AG20443 (cell line): ENCODE data around the gene MGLL.
A peak's percentile ranks its signal among the peaks of the same experiment; 100 is the strongest.

ENCODE experiments used
- DNase-seq: peaks from one replicate; pipeline ENCODE4 v3.0.0; 2012; ENCODE audit warnings: low spot score, mixed read lengths

MGLL gene

DNA sequence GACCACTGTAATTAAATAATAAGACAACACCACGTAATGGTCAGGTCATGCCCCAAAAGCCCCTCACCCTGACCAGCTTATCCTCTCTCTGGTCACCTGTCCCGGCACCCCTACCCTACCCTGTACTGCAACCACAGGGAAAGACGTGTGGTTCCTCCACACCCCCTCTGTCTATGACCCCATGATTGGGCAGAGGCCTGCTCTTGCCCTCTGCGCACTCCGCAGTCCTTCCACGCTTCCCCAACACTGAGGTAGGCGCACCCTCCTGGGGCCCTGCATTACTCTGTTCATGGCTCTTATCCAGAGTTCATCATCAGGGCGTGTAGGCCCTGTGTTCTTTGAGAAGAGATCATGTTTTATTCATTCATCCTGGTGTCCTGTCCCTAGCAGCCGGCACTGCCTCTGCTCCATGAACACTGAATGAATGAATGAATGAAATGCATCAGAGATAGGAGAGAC lies 33.8 kb downstream of the MGLL start:
- DNase-seq: no peak

DNA sequence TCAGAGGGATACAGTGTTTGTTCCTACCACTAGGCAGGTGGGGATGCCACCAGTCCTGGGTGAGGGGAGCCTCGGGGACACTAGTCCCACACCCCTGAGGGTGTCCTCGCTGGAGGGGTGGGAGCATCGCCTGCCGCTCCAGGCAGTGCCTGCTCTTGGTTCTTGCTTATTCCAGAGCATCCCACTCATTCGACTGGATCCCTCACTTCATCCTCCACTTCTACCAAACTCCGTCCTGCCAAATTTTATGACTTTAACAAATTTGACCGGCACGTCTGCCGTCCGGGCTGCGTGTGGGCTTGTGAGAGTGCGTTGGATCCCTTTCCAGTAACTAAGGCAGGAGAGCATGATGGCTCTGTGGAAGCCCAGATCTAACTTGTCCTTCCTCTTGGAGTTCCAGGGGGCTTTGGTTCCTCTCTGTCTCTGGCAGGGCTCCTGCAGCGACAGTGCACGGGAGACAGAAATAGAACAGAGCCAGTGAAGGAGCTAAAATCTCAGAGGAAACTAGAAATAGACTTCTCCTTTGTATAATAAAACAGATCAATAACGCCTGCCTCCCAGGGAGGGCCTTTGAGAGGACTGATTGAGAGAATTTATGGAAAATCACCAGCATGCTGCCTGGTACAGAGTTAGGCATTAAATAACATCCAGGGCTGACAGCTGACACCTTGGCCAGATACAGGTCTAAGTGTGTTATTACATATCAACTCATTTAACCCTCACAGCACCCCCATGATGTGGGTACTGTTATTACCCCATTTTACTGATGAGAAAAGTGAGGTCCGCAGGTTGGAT lies 34.5 kb downstream of the MGLL start:
- no peak for DNase-seq

DNA sequence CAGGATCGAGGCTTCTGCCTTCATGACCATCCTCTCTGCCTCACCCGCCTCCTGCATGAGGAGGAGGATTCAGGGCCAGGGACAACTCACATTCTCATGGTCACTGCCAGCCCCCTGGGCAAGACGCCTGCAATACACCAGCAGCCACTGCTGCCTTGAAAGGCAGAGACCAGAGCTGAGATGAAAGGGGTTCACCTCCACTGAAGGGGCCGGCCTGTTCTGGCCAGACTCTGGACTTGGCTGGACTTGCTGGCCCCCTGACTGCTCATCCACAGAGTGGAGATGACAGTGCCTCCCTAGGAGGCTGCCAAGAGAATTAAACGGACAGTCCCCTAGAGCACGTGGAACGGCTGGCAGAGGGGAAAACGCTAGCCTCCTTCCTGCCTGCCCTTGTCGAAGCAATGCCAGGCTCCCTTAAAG lies 35.2 kb downstream of the MGLL start:
- DNase-seq: peak; percentile 46

DNA sequence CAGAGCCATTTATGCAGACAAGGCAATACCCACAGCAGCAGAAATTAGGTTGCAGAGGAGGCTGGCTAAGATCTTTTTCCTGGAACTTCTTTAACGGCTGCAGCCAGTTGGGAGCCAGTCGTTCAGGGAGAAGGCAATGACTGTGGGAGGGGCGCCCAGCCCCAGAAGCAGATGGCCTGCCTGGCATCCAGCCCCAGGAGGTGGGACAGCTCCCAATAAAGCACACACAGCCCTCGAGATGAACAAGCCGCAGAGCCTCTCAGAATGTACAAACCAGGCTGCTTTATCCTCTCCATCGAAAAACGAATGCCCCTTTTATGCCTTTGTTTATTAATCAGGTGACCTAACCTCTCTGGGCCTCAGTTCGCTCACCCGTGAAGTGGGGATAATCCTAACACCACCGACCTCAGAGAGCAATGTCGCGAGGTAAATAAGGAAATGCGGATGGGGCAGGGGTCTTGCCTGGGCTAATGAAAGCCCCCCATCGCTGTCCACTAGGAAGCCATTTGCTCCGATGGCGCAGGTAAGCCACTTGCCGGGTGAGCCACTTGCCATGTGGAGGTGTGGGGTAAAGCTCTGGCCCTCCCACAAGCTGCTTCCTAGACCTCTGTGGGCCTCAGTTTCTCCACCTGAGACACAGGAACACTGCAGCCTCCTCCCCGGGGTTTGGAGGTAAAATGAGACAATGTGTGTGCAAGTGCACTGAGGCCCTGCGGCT lies 35.8 kb downstream of the MGLL start:
- DNase-seq: peak; percentile 70

DNA sequence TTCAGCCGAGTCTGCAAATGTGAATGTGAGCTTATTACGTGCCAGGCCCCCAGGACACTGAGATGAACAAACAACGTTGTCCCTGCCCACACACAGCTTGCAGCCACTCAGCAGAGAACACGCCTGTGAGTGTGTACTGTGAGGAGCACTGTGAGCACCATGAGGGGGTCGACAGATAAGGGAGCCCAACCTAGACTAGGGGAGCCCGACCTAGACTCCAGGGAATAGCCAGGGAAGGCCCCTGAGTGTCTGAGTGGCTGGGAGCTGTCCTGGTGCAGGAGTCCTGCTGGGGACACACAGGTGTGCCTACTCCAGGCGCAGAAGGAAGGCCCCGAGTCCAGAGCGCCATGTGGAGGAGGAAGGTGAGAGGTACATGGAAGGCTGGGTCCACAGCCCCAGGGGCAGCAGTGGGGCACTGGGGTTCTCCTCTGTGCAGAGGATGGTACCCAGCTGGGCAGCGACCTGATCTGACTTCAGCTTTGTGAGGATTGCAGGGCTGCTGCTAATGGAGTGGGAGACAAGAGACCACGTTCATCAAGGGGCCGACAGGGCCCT lies 36.5 kb downstream of the MGLL start:
- DNase-seq: no peak

DNA sequence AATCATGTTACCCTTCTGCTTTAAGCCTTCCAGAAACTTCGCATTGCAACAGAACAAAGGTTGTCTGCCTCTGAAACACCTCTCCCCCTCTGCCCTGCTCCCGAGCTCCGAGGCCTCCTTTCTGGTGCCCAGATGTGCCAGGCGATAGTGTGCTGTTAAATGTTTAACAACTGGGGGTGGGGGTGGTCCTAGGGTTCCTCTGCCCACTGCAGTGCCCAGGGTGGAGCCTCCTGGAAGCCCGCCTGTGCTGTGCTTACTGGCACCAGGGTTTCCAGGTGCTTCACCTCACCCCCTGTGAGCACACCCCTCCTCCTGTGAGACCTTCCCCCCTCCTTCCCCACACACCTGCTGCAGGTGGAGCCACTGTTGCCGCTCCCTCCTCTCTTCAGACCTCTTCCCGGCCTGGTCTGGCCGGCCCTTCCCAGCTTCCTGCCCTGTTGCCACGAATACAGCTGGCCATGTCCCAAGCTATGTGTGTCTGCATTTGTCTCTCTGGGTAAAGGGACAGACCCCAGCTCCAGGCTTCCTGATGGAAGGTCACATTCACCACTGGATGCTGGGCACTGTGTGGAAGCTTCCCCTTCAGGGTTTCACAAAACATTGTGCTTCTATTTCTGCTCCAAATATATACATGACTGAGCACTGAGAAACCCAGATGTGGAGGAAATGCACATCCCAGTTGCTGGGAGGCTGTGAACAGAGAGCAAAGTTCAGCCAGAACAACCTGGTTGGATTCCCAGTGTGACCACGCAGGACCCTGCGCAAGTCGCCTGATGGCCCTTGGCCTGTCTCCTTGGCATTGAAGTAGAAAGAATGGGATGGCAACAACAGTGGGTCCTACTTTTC lies 37.2 kb downstream of the MGLL start:
- no peak for DNase-seq

DNA sequence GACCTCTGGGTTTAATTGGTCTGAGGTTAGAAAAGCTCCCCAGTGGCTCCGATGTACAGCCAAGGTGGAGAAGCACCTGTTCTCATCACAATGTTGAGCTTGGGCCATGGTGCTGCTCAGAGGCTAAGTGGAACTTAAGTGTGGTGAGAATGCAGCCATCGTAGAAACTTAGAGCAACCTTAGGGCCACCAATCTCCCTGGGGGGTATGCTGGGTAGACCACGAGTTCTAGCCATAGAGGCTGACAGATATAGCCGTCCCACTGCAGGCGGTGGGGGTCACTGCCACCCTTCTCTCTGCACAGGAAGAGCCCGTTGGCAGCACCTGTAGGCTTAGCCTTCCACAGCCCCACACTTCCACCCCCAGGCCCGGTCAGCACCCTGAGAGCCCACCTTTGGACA lies 38.0 kb downstream of the MGLL start:
- no peak for DNase-seq

DNA sequence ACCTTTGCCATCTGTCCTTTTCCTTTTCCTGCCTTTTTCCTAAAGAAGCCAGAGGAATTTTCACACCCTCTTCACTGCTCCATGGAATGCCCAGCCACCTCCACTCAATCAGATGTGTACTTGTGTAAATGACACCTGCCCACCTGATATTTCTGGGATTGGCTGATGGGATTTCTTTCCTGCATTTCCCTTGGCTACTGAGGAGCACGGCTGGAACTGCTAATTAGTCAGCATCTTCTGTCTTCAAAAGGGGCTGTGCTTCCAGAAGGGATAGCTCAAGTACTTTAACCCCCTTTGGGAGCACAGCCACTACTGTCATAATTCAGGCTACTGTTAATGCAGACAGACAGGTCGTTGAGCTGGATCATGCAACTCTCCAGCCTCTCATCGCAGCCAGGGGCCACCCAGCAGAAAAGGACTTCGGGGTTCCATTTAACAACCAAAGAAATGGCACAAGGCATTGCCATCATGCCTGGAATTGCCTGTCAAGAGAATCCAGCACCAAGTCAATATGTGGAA lies 38.6 kb downstream of the MGLL start:
- DNase-seq: no peak

DNA sequence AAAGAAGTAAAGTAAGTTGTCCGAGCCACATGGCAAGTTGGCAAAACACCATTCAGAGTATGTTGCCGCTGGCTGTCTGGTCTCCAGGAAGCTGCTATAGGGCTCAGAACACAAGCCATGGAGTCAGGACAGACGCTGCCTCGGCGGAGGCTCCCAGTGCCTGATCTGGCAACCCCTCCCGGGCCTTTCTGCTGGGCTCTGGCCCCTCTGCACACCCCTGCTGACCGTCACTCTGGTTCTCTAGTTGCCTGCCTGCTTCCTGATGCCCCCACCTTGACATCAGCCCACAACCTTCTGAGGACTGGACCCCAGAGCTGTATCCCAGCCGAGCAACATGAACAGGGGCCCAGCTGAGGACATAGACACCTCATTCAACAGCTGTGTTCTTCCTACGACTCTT lies 39.1 kb downstream of the MGLL start:
- DNase-seq: no peak

DNA sequence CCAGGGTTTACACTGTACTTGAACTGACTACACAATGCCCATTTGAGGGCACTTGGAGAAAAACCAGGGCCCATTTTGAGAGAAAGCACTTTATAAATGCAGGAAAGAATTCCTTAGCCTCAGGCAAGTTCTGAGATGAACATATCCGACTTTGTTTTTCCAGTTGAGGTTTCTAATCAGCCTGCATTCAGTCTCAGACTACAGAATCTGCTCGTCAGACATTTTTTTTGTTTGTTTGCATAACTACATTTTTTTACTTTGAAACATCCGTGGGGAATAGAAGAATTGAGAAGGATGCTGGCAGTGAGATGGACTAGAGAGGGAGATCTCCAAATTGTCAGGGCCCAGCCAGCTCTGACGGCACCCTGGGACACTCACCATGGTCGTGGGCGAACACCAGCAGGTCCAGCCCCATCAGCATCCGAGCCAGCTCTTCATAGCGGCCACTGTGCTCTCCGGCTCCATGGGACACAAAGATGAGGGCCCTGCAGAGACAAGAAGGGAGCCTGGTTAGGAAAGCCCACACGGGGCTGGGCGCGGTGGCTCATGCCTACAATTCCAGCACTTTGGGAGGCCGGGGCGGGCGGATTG lies 40.8 kb downstream of the MGLL start:
- DNase-seq: peak; percentile 70

DNA sequence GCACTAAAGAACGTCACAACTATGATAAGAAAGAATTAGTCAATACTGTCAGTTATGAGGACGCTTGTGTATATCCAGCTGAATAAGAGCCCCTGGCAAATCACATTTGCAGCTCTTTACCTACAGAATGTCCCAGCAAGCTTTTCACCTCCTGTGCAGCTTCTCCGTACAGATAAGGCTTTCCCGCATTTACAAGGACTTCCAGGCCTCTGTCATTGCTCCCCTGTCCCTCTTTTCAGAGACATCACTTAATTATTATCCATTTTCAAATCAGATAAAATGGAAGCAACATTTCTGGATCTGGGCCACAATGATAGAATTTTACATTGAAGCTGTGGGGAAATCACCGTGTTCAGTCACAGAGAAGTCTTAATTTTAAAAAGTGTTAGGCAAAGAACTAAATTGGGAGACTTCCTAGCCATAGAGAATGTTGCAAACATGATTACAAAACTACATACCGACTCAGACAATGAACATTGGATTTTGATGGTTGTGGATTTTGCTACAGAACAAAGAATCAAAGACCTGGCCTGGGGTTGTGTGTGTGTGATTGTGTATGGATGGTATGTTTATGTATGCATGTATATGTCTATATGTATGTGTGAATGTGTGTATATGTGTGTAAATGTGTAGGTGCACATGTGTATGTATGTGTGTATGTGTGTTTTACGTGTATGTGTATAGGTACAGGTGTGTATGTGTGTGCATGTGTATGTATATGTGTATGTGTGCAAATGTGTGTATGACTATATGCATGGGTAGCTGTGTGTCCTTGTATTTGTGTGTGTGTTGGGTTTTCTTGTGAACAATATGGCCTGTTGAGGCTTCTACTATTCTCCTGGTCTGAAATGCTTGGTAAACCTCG lies 41.5 kb downstream of the MGLL start:
- no peak for DNase-seq

DNA sequence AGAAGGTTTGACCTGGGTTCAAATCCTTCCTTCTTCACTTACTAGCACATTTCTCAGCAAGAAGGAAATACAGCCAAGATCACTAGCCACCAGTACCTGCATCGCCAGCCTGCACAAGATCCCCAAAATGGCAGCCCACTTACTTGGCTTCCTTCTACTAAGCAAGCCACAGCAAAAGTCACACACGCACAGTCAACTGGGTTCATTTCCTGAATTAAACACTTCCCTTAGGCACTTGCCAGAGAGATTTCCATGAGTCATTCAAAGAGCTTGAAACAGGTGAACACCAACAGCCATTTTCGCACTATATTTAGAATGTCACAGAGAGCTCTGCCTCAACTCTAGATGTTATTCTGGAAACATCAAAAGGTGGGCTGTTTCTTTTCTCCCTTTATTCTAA lies 42.6 kb downstream of the MGLL start:
- DNase-seq: no peak

DNA sequence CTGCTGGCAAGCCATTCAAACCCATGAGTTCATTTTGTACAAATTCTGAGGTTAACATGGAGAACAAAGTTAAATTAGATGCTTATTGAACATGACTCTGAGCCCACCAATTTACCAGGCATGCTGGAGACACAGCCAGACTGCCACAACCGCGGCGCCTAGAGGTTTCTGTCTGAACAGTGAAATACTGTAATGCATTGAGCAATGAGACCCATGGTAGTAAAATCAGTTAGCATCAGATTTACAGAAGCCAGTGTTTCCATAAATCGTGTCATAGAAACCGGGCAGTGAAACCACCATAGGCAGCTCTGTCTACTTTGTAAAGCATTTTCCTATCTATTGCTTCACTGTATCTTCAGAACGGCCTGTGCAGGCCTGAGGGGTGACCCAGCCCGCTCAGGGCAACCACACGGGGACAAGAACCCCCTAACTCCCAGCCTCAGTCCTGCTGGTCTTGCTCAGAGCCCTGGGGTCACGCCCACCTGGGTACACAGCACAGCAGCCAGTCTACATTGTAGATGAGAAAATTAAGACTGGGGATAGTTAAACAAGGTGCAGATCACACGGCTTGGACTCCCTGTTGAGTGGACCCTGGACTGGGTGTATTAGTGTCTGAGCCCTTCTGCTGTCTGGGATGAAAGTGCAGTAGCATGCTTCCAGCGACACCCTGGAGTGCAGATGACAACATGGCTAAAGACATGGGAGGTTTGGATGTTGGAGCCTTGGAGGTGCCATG lies 44.2 kb downstream of the MGLL start:
- DNase-seq: no peak

DNA sequence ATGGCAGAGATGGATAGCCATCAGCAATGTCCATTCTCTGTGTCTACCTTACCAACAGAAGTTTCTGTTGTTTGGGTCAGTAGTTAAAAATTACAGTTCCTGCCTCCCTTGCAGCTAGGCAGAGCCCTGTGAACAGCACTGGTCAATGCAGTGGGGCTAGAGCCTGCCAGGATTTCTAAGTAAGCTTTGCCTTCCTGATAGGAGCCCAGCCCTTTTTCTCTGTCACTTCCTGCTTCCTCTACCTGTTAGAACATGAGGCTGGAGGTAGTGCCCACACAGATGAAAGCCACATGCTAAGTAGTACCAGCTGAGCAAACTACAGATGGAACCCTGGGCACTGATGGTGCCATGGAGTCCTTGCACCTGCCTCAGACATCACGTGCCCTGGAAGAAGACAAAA lies 45.0 kb downstream of the MGLL start:
- DNase-seq: no peak

DNA sequence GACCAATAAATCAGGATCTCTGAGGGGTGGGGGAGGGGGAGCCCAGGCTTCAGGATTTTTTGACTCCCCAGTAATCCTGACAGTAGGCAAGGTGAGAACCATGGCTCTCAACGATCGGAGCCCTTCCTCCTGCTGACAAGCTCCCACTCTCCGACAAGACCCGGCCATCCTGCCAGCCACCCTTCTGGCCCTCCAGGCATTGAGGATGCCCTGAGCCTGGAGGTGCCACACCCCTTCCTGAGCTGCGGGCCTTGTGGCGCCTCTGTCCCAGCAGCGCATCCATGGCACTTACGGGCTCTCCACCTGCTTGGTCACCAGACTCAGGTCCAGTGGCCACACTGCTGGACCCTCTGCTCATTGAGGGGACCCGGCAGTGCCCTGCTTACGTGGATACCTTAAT lies 46.0 kb downstream of the MGLL start:
- DNase-seq: no peak

DNA sequence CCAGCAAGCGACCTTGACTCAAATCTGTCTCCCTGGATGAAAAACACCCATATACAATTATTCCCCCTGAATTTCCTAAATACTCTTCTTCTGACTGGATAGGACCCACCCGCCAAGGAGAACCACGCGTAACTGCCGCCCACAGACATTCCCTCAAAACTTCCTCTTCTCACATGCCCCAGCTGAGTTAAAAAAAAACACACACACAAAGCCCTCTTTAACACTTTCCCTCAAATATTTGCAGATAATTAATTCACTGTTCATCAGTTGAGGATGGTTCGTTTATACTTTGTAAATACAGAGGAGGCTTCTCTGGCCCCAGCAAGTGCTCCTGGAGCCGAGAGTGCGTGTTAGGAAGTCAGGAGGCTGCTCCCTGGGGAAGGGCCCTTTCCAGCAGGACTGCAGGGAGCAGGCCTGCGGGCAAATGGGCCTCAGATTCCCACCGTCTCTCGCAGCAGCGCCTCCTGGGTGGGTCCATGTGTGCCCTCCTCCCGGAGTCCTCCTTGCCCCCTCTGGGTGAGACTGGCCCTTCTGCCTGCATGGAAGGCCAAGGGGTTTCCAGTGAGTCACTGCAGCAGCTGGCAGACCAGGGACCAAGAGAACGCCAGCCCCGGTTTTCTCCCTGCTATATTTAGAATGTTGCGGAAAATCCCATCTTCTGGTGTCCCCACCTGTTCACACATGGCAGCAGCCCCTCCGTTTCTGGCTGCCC lies 46.8 kb downstream of the MGLL start:
- DNase-seq: peak; percentile 69

DNA sequence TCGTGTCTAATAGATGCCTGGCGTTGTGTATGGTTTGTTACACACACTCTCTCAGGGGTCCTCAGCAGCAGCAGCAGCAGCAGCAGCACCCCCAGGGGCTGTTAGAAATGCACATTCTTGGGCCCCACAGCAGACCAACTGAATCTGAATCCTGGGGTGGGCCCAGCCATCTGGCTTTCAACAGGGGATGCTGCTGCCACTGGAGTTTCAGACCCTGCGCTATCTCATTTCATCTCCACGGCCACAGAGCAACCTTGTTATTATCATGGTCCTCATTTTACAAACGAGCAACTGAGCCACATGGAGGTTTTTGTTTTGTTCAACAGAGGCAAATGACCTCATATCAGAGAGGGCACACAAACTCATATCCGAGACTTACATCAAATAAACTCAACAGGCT lies 47.7 kb downstream of the MGLL start:
- no peak for DNase-seq

DNA sequence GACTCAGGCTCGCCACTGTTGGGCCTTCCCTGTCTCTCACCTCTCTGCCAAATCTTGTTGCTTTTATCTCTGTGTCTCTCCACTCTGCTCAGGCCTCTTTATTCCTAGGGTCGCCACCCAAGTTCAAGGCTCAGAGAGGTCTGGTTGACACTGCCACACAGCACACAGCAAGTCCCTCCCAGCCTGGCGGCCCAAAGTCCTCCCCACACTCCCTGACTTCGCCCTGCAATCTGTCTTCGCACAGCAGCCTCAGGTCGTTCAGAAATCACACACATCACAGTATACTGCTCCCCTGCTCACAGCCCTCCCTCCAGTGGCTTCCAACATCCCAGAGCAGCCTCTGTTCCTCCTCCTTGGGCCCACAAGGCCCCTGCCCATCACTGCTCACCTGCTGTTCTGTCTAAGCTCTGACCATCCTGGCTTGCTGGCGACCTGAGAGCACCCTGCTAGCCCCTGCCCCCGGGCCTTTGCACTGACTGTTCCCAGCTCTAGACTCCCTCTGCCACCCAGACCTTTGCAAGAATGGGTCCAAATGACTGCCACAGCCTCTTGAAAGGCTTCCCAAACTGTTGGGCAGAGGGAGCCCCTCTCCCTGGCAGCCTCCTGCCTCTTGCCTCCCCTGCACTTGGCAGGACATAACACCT lies 48.4 kb downstream of the MGLL start:
- no peak for DNase-seq
